Tongue (tissue), 2 donors: Measurements from ENCODE around the gene RNFT1. TPM values are rescaled to one million over a fixed set of nuclear protein-coding genes. Genes with fewer than 3 reads are reported as not detected.
"Not testable (repeated sequence)": the region's sequence is repeated elsewhere in the genome, so short reads cannot be mapped to it uniquely, and the experiment has no call there.

Source experiments
- DNase-seq: peaks from one replicate; pipeline ENCODE4 v3.0.0-alpha.2; 2015
- total RNA-seq: library from RNA; depleted of rRNA; stranded (reverse); fragments of >200 nt; gene quantifications from one replicate; pipeline ENCODE4 v1.2.3, GENCODE V29; 2014

Gene RNFT1
- total RNA-seq = 13.5 TPM

DNA sequence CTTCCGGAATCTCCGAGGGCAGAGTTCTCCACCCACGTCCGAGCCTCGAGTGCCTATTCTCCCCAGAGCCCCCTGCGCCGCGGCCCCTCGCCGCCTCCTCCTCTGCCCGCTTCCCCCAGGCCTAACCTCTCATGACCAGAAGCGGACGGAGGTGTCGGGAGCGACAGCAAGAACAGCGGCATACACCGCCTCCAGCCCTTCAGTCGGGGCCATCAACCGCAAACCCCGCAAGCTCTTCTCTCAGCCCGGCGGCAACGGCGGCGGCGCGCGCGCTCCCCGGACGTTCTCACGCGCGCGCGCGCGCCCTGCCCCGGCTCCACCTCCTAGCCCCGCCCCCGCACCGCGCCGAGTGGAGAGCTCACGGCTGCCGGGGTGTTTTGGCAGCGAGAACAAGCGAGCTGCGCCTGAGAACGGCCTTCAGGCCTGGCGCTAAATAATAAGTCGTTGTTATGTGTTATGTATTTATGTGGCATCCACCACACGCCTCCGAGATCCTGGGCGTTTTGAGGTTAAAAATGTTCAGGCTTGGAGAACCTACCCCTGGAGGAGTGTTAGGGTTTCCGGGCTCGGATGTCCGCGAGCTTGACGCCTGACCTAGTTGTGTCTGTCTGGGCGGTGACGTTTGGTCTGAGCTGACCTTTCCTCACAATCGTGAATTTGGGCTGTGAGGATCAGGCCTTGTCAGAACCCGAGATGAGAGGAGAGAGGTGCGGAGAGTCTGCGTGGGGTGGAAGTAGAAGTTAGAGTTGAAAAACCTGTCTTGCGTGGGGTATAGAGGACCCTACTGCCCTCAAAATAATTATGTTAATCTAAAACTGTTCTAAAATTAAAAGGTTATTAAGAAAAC is at the start of gene RNFT1:
Gene RNFT1 (minus strand): TSS at position 259 of the 847 bp plus-strand sequence. CDS start 77 bp downstream, at position 182.
- DNase-seq = peak; percentile 94

DNA sequence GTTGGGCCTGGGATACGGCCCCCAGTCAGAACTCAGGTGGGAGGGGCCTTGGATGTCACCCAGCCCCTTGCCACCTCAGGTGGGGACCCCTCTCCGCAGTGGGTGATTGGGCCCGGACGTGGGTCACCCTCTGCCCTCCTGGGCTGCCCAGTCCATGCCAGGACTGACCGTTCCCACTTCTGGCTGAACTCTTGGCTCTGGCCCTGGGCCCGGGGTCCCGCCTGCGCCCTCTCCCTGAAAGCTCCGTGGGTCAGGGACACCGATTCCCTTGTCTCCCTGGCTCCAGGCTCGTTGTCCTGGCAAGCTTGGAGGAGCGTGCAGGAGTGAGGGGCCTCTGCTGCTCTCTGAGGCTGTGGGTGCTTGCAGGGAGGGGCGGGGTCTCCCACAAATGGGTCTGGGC is 44.8 kb upstream of the RNFT1 start:
- not testable (repeated sequence) for DNase-seq

DNA sequence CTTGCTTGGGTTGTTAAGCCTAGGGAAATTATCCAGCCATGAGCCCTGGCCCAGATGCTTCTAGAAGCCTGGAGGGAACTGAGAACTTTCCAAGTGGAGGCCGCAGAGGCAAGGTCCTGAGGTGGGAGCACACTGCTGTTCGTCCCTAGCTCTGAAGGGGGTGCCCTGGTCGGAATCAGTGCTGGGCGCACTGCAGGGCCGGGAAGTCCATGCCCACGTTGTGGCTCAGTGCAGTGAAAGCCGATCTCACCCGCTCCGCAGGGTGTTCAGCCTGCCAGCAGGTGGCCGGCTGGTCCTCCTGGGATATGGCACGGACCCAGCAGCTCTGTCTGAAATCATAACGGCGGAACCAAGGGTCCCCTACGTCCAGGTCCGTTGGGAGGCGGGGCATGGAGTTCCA is 43.8 kb upstream of the RNFT1 start:
- not testable (repeated sequence) for DNase-seq

DNA sequence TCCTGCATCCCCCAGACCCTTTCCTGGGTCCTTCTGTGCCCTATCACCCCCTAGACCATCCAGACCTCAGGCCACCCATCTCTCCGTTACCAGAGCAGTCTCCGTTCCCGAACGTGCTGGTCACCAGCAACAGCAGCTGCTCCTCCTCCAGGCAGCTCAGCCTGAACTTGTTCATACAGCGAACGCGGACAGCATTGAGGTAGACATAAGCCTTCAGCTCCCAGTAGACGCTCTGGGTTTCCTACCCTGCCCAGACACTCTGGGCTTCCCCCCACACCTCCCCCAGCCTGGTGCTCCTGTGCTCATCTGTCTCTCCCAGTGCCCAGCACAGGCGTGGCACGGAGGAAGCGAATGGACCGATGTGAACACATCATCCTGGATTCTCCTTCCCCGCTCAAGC is 41.6 kb upstream of the RNFT1 start:
- DNase-seq = no peak

DNA sequence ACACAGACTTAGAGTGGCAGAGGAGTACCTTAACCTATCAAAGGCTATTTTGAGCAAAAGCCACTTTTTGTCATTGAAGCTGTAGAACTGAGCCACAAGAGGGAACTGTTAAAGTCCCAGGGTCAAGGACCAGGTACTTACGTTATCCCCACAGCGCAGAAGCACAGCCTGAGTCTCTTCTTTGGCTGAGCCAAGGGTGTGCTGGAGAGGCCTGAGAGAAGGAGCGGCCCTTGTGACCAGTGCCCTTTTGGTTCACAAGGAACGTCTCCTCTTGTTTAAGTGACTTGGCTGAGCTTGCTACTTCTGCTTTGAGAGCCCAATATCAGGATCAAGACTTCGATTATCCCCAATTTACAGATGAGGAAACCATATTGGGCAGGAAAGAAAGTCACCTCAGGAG is 40.0 kb upstream of the RNFT1 start:
- not testable (repeated sequence) for DNase-seq

GRCh38 chr17:60002405-60002804 is 37.9 kb upstream of the RNFT1 start:
- DNase-seq = not testable (repeated sequence)

DNA sequence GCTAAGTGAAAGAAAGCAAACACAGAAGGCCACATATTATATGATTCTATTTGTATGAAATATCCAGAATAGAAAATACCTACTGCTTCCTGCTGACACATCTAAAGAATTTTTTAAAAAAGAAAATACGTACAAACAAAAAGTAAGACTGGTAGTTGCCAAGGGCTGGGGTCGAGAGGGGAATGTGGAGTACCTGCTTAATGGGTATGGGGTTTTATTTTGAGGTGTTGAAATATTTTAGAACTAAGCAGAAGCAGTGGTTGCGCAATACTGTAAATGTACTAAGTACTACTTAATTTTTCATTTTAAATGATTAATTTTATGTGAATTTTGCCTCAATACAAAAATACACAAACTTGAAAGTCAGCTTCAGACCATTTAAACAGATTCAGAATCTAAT is 32.1 kb upstream of the RNFT1 start:
- not testable (repeated sequence) for DNase-seq

DNA sequence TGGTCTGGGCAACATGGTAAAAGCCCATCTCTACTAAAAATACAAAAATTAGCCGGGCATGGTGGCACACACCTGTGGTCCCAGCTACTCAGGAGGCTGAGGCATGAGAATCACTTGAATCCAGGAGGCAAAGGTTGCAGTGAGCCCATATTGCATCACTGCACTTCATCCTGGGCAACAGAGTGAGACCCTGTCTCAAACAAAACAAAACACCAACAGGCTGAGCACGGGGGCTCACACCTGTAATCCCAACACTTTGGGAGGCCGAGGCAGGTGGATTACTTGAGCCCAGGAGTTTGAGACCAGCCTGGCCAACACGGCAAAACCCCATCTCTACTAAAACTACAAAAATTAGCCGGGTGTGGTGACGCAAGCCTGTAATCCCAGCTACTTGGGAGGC is 10.6 kb upstream of the RNFT1 start:
- not testable (repeated sequence) for DNase-seq

DNA sequence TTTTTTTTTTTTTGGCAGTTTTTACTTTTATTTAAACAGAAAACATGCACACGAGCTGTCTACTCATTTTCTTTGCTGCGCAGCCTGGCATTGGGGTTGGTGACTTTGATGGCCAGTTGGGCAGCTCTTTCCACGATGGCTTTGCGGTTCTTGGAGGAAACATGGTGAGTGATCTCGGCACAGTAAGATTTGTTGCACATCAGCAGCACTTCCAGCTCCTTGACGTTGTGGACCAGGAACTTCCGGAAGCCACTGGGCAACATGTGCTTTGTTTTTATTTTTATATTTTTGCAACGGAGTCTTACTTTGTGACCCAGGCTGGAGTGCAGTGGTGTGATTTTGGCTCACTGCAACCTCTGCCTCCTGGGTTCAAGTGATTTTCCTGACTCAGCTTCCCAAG is 8.9 kb upstream of the RNFT1 start:
- DNase-seq = not testable (repeated sequence)

DNA sequence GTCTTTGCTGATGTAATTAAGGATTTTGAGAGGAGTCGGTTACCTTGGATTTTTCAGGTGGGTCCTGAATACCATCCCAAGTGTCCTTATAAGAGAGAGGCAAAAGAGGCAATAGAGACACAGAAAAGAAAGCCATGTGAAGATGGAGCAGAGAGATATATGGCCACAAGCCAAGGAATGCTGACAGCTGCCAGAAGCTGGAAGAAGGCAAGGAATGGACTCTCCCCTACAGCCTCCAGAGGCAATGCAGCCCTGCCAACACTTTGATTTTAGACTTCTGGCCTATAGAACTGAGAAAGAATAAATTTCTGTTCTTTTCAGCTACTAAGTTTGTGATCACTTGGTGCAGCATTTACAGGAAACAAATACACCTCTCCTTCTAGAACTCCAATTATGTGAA is 8.2 kb upstream of the RNFT1 start:
- DNase-seq = peak; percentile 64

GRCh38 chr17:59971771-59972170 is 7.2 kb upstream of the RNFT1 start:
- DNase-seq = not testable (repeated sequence)

DNA sequence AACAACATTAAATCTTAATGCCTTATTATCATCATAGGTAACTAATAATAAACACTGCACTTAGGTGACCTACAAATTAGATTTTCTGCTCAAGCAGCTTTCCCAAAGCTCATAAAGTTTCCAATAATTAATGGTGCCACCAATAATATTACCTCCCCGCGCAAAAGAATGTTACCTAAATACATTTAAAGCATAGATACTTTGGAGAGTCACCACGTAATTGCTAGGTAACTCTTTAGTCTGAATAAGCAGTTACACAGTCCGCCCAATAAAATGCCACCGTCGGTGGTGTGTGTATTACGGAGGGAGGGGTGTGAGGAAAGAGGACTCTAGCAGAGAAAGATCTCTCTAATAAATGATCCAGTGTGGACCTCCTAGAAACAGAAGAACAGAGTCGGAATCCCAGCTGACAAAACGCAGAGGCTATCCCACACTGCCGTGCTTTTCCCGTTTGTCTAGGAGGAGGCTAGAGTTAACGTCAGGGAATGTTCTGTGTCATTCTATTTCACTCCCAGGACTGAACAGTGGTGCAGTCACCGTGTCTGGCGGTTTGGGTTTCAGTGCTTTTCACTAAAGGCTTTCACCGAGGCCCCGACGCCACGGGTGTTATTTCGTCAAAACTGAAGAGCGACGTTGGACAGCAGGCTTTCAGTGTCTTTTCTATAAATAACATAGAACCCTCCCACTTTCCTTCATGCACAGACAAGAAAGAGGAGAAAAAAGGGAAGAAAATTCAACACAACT is 630 bp downstream of the RNFT1 start:
- peak; percentile 77 for DNase-seq

GRCh38 chr17:59962739-59963318 is 1.7 kb downstream of the RNFT1 start:
- DNase-seq = no peak

GRCh38 chr17:59959574-59959973 is 5.0 kb downstream of the RNFT1 start:
- DNase-seq = not testable (repeated sequence)

GRCh38 chr17:59954856-59955255 is 9.7 kb downstream of the RNFT1 start:
- DNase-seq = no peak

- DNase-seq = no peak
Observed at GRCh38 chr17:59950049-59950448, 14.5 kb downstream of the RNFT1 start.

GRCh38 chr17:59947310-59947709 is 17.2 kb downstream of the RNFT1 start:
- DNase-seq = not testable (repeated sequence)

GRCh38 chr17:59946433-59946832 is 18.1 kb downstream of the RNFT1 start:
- not testable (repeated sequence) for DNase-seq

DNA sequence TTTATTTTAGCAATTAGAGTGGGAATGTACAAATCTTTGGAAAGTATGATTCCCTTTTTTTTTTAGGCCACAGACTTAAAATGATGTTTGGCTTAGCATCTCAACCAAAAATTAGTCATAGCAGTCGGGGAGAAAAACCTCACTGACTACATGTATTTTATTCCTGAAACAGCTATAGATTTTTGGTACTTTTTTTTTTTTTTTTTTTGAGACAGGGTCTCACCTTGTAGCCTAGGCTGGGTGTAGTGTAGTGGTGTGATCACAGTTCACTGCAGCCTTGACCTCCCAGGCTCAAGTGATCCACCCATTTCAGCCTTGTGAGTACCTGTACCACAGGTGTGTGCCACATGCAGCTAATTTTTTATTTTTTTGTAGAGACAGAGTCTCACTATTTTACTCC is 23.4 kb downstream of the RNFT1 start:
- no peak for DNase-seq

DNA sequence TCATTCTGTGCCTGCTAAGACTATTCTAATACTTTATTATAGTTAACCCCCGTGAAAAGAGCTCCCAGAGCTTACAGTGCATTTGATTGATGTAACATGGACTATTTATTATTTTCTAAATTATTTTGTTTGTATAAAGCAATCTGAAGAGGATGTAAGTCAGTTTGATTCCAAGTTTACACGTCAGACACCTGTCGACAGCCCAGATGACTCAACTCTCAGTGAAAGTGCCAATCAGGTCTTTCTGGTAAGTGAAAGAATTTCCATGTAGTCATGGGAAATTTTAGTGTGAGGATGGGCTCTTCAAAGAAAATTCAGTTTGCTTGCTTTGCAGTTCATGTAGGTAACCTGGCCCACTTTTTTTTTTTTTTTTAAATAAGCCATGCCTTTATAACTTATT is 23.8 kb downstream of the RNFT1 start:
- not testable (repeated sequence) for DNase-seq

DNA sequence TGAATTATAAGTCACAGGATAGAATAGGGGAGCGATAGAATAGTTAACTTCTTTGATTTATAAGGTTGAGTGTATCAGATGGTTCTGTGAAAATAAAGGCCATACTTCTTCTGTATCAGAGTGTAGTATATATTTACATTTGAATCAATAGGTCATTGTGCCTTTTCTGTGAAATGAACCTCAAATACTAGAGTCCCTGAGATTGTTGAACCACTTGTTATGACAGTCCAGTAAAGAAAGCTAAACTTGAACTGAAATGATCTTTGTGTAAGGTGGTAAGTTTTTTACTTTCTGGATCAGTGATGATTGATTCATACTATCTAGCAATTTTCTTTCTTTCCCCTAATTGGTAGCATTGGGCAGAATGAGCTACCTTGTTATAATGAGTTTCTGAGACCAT is 31.2 kb downstream of the RNFT1 start:
- not testable (repeated sequence) for DNase-seq

DNA sequence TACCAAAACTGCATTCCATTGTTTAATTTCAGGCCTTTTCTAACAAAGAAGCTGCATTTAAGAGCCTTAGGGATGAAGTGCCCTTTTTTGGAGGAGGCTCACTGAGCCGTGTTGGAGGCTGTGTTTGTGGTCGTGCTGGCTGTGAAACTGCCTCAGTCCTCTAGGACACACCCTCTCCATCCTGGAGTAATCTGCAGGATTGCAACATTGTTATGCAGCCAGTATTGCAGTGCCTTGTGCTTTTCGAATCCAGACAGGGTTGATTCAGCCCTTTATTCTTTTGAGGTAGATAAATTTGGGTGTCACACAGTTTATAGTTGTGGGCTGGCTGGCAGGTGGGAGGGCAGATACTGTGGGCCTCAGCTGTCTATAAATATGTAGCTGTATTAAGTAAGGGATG is 33.8 kb downstream of the RNFT1 start:
- DNase-seq = not testable (repeated sequence)

- DNase-seq = not testable (repeated sequence)
Observed at GRCh38 chr17:59930121-59930520, 34.4 kb downstream of the RNFT1 start.
